Ishikawa (cell line): Measurements from ENCODE around the gene BCAT1.

Experiments used
- CEBPB ChIP-seq: IDR thresholded peaks from 2 replicates; pipeline ENCODE4 v1.6.1; 2012
- CREB1 ChIP-seq: IDR thresholded peaks from 2 replicates; pipeline ENCODE4 v1.6.1; 2012; ENCODE audit warnings: low read depth
- EGR1 ChIP-seq: IDR thresholded peaks from 2 replicates; pipeline ENCODE4 v1.6.1; 2012
- EP300 ChIP-seq: IDR thresholded peaks from 2 replicates; pipeline ENCODE4 v1.6.1; 2012; ENCODE audit warnings: borderline replicate concordance
- FOXM1 ChIP-seq: IDR thresholded peaks from 2 replicates; pipeline ENCODE4 v1.6.1; 2012; ENCODE audit warnings: low read depth, borderline replicate concordance
- MAX ChIP-seq: IDR thresholded peaks from 2 replicates; pipeline ENCODE4 v1.6.1; 2012
- NFIC ChIP-seq: IDR thresholded peaks from 2 replicates; pipeline ENCODE4 v1.6.1; 2012
- RAD21 ChIP-seq: IDR thresholded peaks from 2 replicates; pipeline ENCODE4 v1.6.1; 2012; ENCODE audit warnings: low read depth
- TAF1 ChIP-seq: IDR thresholded peaks from 2 replicates; pipeline ENCODE4 v1.6.1; 2012; ENCODE audit warnings: low read depth, mild to moderate bottlenecking
- TCF12 ChIP-seq: IDR thresholded peaks from 2 replicates; pipeline ENCODE4 v1.6.1; 2012; ENCODE audit warnings: low read depth
- TEAD4 ChIP-seq: IDR thresholded peaks from 2 replicates; pipeline ENCODE4 v1.6.1; 2012
- USF1 ChIP-seq: IDR thresholded peaks from 2 replicates; pipeline ENCODE4 v1.6.1; 2012
- YY1 ChIP-seq: IDR thresholded peaks from 2 replicates; pipeline ENCODE4 v1.6.1; 2012; ENCODE audit warnings: low read depth
- ZBTB7A ChIP-seq: IDR thresholded peaks from 2 replicates; pipeline ENCODE4 v1.6.1; 2012; ENCODE audit warnings: low read depth
- TF ChIP-seq, protein P1 (sequence below): IDR thresholded peaks from 2 replicates; pipeline ENCODE4 v1.6.1; 2012; ENCODE audit warnings: low read depth, mild to moderate bottlenecking

BCAT1 gene

DNA sequence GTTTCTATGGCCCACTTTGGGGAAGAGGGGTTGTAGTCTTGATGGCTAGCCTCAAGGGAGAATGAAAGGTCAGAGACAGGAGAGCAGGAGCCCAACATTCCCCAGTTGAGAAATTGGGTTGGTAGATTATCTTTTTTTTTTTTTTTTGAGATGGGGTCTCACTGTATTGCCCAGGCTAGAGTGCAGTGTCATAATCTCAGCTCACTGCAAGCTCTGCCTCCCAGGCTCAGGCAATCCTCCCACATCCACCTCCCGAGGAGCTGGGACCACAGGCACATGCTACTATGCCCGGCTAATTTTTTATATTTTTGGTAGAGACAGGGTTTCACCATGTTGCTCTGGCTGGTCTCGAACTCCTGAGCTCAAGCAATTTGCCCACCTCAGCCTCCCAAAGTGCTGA, 34.9 kb downstream of the BCAT1 start:
- TF ChIP-seq CEBPB (no peak), USF1 (no peak), EP300 (no peak), TCF12 (no peak), NFIC (no peak)

DNA sequence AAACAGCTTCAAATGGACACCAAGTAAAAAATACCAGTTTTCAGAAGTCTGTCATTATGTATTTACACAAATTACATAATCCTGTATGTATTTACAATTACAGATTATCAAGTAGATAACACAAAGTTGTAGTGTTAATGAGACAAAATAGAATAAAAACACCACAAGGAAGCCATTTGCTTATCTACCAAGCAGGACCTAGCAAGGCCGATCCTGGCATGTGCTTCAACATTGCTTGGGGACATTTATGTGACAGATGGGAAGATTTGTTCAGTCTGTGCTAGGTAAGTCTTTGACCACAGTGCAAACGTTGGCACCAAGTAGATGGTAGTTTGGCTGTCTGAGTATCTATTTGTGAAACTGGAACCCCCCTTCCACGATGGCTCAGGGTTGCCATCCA, 35.8 kb downstream of the BCAT1 start:
- TF ChIP-seq CREB1, result no peak
- TF ChIP-seq EP300, result no peak
- no peak for TF ChIP-seq NFIC
- no peak for TF ChIP-seq TCF12

DNA sequence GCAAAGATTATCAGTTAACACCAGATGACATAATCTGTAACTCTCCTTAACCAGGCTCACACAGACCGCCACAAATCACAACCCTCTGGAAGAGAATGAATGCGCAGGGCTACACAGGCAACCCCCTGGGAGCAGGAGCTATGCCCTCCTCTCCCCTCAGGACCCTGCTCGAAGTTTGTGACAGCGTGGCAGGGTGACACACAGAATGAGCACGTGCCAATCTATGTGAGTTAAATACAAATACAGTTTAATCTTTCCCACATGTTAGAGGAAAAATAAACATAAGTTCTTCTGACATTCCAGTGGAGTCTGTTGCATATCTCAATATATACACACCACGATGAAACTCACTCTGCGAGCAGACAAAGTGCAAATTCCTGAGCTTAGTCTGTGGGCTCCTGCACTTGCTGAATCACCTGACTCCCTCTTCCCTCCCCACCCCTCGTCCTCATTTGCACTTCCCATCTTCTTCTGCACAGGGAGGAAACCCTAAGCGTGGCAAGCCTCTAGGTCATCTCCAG, 37.6 kb downstream of the BCAT1 start:
- TF ChIP-seq MAX, result no peak
- TF ChIP-seq TAF1, result no peak
- TF ChIP-seq EP300, result no peak
- no peak for TF ChIP-seq TEAD4
- no peak for TF ChIP-seq CEBPB
- TF ChIP-seq, protein P1, sequence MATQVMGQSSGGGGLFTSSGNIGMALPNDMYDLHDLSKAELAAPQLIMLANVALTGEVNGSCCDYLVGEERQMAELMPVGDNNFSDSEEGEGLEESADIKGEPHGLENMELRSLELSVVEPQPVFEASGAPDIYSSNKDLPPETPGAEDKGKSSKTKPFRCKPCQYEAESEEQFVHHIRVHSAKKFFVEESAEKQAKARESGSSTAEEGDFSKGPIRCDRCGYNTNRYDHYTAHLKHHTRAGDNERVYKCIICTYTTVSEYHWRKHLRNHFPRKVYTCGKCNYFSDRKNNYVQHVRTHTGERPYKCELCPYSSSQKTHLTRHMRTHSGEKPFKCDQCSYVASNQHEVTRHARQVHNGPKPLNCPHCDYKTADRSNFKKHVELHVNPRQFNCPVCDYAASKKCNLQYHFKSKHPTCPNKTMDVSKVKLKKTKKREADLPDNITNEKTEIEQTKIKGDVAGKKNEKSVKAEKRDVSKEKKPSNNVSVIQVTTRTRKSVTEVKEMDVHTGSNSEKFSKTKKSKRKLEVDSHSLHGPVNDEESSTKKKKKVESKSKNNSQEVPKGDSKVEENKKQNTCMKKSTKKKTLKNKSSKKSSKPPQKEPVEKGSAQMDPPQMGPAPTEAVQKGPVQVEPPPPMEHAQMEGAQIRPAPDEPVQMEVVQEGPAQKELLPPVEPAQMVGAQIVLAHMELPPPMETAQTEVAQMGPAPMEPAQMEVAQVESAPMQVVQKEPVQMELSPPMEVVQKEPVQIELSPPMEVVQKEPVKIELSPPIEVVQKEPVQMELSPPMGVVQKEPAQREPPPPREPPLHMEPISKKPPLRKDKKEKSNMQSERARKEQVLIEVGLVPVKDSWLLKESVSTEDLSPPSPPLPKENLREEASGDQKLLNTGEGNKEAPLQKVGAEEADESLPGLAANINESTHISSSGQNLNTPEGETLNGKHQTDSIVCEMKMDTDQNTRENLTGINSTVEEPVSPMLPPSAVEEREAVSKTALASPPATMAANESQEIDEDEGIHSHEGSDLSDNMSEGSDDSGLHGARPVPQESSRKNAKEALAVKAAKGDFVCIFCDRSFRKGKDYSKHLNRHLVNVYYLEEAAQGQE, result no peak
- no peak for TF ChIP-seq TCF12
- no peak for TF ChIP-seq EGR1
- TF ChIP-seq CREB1, result no peak
- TF ChIP-seq ZBTB7A, result no peak
- no peak for TF ChIP-seq RAD21
- no peak for TF ChIP-seq YY1
- no peak for TF ChIP-seq FOXM1
- no peak for TF ChIP-seq NFIC
- no peak for TF ChIP-seq USF1

DNA sequence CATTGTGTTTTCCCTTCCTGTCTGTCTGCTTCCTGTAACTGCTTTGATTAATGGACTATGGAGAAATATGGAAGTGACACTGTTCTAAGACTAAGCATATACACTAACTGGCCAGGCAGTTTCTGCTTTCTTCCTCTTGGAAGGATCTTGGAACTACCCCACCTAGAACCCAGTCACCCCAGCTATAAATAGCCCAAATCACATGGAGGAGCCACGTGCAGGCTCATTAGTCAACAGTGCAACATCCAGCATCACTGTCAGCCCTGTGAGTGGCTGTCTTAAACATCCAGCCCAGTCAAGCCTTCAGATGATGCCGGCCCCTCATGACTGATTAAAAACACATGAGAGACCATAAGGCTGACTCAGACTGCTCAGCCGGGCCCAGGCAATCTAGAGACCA, 39.2 kb downstream of the BCAT1 start:
- TF ChIP-seq CEBPB (no peak), YY1 (no peak), NFIC (no peak), EGR1 (no peak), ZBTB7A (no peak), TEAD4 (no peak), TCF12 (no peak), MAX (no peak), USF1 (no peak)

- TF ChIP-seq ZBTB7A, result no peak
- no peak for TF ChIP-seq FOXM1
- no peak for TF ChIP-seq CEBPB
- no peak for TF ChIP-seq NFIC
- no peak for TF ChIP-seq TAF1
- no peak for TF ChIP-seq YY1
- TF ChIP-seq TCF12, result no peak
- TF ChIP-seq EP300, result no peak
- TF ChIP-seq TEAD4, result no peak
- TF ChIP-seq USF1, result no peak
- TF ChIP-seq EGR1, result no peak
- TF ChIP-seq, protein P1, result no peak
- TF ChIP-seq MAX, result no peak
- no peak for TF ChIP-seq CREB1
These were observed 41.4 kb downstream of the BCAT1 start for GRCh38 chr12:24907464-24907863.

- TF ChIP-seq RAD21, result no peak
- TF ChIP-seq TCF12, result no peak
- TF ChIP-seq TEAD4, result no peak
- no peak for TF ChIP-seq MAX
- TF ChIP-seq NFIC, result no peak
- no peak for TF ChIP-seq EP300
- TF ChIP-seq EGR1, result no peak
- no peak for TF ChIP-seq YY1
- TF ChIP-seq, protein P1, result no peak
- TF ChIP-seq USF1, result no peak
- no peak for TF ChIP-seq TAF1
- no peak for TF ChIP-seq CREB1
These were observed 42.8 kb downstream of the BCAT1 start for GRCh38 chr12:24906141-24906540.
